GM04504 (cell line): ENCODE measurements around the gene ANGPT4.
A peak's percentile ranks its signal among the peaks of the same experiment; 100 is the strongest.
"Not testable (repeated sequence)": the region's sequence is repeated elsewhere in the genome, so short reads cannot be mapped to it uniquely, and the experiment has no call there.

ENCODE experiments used
- DNase-seq: peaks from one replicate; pipeline ENCODE4 v3.0.0-alpha.2; 2012; ENCODE audit warnings: low read depth

The ANGPT4 gene

DNA sequence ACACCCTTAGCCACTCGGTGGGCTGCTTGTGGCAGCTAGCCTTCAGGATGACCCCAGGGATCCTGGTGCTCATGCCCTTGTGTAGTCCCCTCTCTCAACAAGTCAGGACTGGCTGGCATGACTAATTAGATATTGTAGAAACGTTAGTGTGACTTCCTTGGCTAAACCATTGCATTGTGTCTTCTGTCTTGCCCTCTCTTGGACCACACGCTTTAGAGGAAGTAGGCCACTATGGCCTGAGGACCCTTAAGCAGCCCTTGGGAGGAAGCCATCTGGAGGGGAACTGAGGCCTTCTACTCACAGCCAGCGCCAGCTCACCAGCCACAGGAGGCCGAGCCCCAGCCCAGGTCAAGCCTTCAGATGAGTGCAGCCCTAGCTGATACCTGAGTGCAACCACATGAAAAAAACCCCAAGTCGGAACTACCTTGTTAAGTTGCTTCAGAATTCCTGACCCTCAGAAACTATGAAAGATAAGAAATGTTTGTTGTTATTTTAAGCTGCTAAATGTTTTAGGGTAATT lies 10.1 kb downstream of the ANGPT4 start:
- DNase-seq: no peak

- DNase-seq: no peak
Observed at GRCh38 chr20:905396-905961, 10.7 kb downstream of the ANGPT4 start.

GRCh38 chr20:904039-904545 lies 12.0 kb downstream of the ANGPT4 start:
- DNase-seq: no peak

DNA sequence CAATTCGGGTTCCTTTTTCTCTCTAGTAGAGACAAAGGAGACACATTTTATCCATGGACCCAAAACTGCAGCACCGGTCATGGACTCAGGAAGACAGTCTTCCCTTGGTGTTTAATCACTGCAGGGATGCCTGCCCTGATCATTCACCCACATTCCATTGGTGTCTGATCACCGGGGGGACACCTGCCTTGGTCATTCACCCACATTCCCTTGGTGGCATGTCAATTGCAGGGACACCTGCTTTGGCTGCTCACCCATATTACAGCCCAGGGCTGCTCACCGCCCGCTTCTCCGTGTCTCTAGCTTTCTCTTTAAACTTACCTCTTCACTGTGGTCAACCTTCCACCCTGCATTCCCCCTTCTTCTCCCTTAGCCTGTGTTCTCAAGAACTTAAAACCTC lies 18.7 kb downstream of the ANGPT4 start:
- DNase-seq: not testable (repeated sequence)

DNA sequence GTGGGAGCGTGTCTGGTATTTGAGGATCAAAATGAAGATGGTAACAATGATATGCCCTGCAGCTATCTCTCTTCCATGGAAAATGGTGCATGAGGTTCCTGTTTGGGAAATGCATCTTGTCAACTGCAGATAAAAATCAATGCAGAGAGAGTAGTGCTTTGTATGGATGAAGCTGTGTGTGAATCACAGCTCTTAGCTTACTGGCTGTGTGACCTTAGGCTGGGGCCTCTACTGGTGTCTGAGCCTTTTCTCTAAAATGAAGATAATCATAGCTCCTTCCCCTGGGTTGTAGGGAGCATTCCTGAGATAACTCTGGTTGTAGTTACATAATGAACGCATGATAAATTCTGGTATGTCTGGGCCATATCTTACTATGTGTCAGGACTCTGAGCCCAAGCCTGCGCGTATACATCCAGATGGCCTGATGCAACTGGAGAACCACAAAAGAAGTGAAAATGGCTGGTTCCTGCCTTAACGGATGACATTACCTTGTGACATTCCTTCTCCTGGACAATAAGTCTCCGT lies 19.6 kb downstream of the ANGPT4 start:
- DNase-seq: no peak

DNA sequence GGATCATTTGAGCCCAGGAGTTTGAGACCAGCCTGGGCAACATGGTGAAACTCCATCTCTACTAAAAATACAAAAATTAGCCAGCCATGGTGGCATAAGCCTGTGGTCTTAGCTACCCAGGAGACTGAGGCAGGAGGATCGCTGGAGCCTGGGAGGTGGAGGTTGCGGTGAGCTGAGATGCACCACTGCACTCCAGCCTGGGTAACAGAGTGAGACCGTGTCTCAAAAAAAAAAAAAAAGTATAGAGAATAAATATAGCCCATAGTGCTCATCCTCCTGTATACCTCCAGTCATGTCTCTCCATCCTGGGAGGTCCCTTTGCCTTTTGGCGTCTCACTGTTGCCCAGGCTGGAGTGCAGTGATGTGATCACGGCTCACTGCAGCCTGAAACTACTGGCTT lies 23.8 kb downstream of the ANGPT4 start:
- DNase-seq: not testable (repeated sequence)

- DNase-seq: no peak
Observed at GRCh38 chr20:891706-892080, 24.4 kb downstream of the ANGPT4 start.

DNA sequence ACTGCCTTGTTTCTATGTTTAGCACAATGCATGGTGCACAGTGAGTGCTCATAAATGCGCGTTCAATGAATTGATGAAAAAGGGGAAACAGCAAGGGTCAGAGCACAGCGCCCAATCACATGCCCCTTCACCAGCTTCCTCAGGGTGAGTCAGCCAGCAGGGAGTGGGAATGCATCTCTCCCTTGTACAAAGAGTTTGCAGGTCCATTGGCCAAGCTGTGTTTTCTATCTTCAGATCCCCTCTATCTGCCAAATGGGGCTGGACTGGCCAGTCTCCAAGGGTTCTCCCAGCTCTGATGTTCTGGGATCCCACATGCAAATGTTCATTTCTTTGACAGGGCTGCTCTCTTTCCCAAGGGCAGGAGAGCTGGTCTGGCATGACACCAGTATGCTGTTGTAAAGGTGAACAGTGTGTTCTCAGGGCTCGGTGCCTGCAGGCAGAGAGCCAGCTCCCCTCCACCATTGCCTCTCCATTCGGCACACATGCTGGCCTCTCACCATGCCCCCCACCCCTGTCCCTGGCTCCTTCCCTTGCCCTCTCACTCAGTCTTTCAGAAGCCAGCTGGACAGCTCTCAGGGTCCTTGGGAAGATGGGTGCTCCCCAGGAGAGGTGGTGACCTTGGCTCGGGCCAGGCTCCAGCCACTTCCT lies 25.0 kb downstream of the ANGPT4 start:
- DNase-seq: no peak

GRCh38 chr20:890666-891057 lies 25.5 kb downstream of the ANGPT4 start:
- no peak for DNase-seq

- DNase-seq: no peak
Observed at GRCh38 chr20:889932-890463, 26.1 kb downstream of the ANGPT4 start.

- no peak for DNase-seq
Observed at GRCh38 chr20:889106-889505, 27.0 kb downstream of the ANGPT4 start.

DNA sequence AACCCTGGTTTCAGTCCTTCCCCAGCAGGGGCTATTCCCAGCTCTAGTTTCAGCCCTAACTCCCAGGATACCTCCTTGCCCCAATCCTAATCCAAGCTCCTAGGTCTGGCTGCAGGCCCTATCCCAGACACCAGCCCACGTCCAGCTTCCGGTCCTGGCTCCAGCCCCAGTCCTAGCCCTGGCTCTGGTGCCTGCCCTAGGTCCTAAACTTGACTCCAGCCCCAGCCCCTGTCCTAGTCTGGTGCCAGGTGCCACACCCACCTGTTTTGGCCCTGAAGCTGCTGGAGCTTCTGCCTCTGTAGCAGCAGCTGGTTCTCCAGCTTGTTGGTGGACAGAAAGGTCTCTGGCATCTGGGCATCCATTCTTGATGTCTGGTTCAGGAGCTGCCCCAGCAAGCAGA lies 28.1 kb downstream of the ANGPT4 start:
- no peak for DNase-seq

DNA sequence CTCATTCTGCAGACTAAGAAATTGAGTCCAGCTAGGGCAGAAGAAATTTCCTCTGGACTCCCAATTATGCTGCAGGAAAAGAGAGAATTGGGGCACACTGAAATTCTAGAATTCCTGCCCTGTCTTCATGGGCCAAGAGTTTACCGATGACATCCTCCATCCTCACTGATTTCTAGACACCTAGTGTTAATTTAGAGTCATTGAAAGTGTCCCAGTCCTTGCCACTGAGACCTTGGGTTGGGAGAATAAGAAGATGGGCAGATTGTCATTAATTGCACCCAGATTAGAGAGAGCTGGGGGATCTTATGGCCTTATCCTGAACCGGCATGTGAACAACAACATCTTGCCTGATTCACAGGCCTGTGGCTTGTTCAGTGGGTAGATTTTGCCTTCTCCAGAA lies 29.0 kb downstream of the ANGPT4 start:
- DNase-seq: no peak

- peak; percentile 10 for DNase-seq
Observed at GRCh38 chr20:884983-885952, 30.9 kb downstream of the ANGPT4 start.

DNA sequence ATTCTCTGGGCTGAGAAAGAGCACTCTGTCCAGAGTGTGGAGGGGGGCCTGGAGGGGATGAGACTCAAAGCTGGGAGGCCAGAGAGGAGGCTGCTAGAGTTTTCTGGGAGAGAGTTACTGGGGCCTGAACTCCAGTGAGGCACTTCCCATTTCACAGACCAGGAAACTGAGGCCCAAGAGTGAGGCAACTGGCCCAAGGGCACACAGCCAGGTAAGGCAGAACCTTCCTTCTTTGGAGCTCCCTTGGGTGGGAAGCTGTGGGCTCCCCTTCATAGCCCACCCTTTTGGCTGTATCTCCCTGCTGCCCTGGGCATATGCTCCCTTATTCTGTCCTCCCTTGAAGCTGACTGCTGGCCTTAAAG lies 34.4 kb downstream of the ANGPT4 start:
- no peak for DNase-seq

DNA sequence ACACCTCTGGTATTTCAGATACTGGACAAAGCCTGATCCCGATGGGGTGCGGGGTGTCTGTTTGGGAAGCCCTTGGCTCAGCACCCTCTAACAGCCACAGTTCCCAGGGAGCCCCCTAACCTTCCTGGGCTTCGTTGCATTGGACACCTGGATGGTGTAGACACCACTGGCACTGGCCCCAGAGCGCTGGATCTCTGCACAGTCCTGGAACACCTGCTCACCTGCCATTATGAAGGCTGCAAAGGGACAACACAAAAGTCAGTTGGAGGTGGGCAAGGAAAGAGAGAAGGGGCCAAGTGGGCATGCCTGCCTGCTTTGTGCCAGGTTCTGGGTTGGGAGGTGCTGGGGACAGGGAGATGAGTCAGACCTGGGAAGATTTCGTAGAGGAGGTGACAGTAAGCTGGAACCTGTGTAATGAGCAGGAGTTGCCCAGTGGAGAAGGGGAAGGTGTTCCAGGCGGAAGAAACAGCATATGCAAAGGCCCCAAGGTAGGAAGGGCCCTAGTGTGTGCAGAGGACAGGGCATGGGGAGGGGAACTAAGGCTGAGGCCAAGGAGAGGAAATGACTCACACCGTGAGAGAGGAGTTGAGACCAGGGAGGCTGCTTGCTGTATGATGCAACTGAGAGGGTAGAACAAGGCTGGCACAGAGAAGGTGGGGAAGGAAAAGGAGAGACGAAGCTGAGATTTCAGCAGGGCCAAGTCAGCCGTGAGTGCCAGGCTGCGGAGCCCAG lies 34.9 kb downstream of the ANGPT4 start:
- DNase-seq: peak; percentile 11

DNA sequence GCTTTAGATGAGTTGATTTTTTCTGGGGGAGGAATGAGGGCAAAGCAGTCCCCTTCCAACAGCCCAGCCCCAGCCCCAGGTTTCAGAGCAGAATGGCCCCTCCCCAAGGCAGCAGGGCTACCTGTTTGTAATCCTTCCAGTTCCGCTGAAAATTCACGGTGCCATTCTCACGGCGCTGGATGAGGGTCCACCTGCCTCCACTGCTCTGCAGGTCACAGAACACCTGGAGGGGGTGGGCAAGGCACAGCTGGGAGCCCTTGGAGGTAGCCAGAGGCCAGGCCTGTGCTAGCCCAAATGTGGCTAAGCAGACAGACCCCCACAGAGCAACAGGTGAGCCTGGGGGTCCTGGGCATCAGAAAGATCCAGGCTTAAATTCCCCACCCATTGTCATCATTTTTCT lies 36.5 kb downstream of the ANGPT4 start:
- DNase-seq: no peak

- DNase-seq: no peak
Observed at GRCh38 chr20:878511-879307, 37.4 kb downstream of the ANGPT4 start.

DNA sequence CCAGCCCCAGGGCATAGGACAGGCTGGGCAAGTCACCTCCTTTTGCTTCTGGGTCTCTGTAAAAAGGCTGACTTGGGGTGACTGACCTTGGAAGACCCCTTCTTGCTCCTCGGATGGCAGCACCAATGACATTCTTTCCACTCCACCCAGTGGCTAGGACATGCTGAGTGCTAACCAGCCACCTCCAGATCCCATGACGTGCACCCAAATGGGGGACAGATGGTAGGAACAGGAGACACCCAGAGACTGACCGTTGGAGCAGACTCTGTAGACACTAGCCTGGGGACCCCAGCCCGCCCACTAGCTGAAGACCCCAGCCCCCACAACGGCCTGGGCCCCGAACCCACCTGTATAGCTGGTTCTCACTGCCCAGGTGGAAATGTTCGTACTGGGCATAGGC lies 38.3 kb downstream of the ANGPT4 start:
- no peak for DNase-seq

GRCh38 chr20:875115-875514 lies 41.0 kb downstream of the ANGPT4 start:
- DNase-seq: no peak
